T-helper 1 cell treated with Interleukin-12 subunit alpha and Interleukin-12 subunit beta and Interleukin-4 antibody, amounts not matched to agents 30 ng/mL and 1 ng/mL, for 36 hours (primary cell): Measurements from ENCODE around the gene SLC25A47. TPM values are rescaled to one million over a fixed set of nuclear protein-coding genes. Genes with fewer than 3 reads are reported as not detected.
"Not testable (repeated sequence)": the region's sequence is repeated elsewhere in the genome, so short reads cannot be mapped to it uniquely, and the experiment has no call there.

Experiments used
- intact Hi-C: fragments of 100-400 bp; cut with micrococcal nuclease; formaldehyde crosslinking; loops from one replicate; pipeline ENCODE4 v1.15.1; 2024
- total RNA-seq: library from RNA; stranded (reverse); gene quantifications from 2 replicates; pipeline ENCODE4 v1.2.3, GENCODE V29; 2022

Gene SLC25A47
- total RNA-seq, 1 donor from 2014 or later, result not detected

GRCh38 chr14:100289916-100290606 lies 33.1 kb upstream of the SLC25A47 start:
- intact Hi-C loops, result loop anchor here (5.0 to 10.0 kb wide), 2 partner anchors 223 to 355 kb away; partner anchors contain the start of gene EVL

GRCh38 chr14:100290607-100291304 lies 32.4 kb upstream of the SLC25A47 start:
- intact Hi-C loops, result no loop called here

- intact Hi-C loops, result no loop called here
Observed at GRCh38 chr14:100291305-100292075, 31.6 kb upstream of the SLC25A47 start.

- intact Hi-C loops, result no loop called here
Observed at GRCh38 chr14:100292301-100292775, 30.8 kb upstream of the SLC25A47 start.

- intact Hi-C loops, result no loop called here
Observed at GRCh38 chr14:100292776-100293461, 30.2 kb upstream of the SLC25A47 start.

GRCh38 chr14:100293497-100294212 lies 29.5 kb upstream of the SLC25A47 start:
- intact Hi-C loops, result no loop called here

GRCh38 chr14:100294213-100294962 lies 28.8 kb upstream of the SLC25A47 start:
- intact Hi-C loops, result no loop called here

GRCh38 chr14:100294963-100295330 lies 28.2 kb upstream of the SLC25A47 start:
- intact Hi-C loops, result no loop called here

- intact Hi-C loops, result no loop called here
Observed at GRCh38 chr14:100295376-100296105, 27.6 kb upstream of the SLC25A47 start.

GRCh38 chr14:100296106-100296651 lies 27.0 kb upstream of the SLC25A47 start:
- intact Hi-C loops, result no loop called here

- intact Hi-C loops, result not testable (repeated sequence)
Observed at GRCh38 chr14:100296729-100297128, 26.4 kb upstream of the SLC25A47 start.

GRCh38 chr14:100297320-100298300 lies 25.5 kb upstream of the SLC25A47 start:
- intact Hi-C loops, result no loop called here

GRCh38 chr14:100298551-100299237 lies 24.4 kb upstream of the SLC25A47 start:
- intact Hi-C loops, result no loop called here

- intact Hi-C loops, result no loop called here
Observed at GRCh38 chr14:100299238-100299560, 23.9 kb upstream of the SLC25A47 start.

- intact Hi-C loops, result no loop called here
Observed at GRCh38 chr14:100302616-100303015, 20.5 kb upstream of the SLC25A47 start.

- intact Hi-C loops, result no loop called here
Observed at GRCh38 chr14:100303179-100303578, 20.0 kb upstream of the SLC25A47 start.

- intact Hi-C loops, result no loop called here
Observed at GRCh38 chr14:100303925-100304324, 19.2 kb upstream of the SLC25A47 start.
